Measurements from ENCODE around the gene COL28A1. TPM values are rescaled to one million over a fixed set of nuclear protein-coding genes. Genes with fewer than 3 reads are reported as not detected.

COL28A1 gene
- total RNA-seq, 1 experiment from 2014 or later: 2.2 TPM

DNA sequence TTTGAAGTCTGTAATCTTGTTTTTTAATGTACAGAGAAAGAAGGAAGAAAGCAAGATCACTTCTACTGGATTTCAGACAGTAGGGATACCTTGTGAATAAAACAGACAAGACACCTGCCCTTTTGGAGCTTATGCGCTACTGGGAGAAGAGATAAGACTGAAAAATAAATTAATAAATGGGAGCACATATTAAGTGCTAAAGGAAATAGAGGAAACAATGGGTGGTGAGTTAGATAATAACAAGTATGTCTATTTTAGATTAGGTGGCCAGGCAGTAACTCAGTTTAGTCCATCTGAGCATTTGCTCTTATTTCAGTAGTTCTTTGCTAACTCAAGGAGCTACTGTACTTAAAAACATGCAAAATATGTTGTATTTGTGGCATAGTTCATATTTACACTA is 46.9 kb upstream of the COL28A1 start:
- Histone ChIP-seq H3K4me1 (replicated peaks; ENCODE audit: insufficient read depth) (no peaks in the 10 kb centered on the region), H3K4me2 (no peak overlapping the region), H3K79me2 (ENCODE audit: low read depth) (peaks cover 2% of the 10 kb centered on the region; the same call in 1 of the 2 replicates), H4K20me1 (ENCODE audit: insufficient read depth) (no peaks in the 10 kb centered on the region), H3K9me2 (ENCODE audit: insufficient read depth) (no peaks in the 10 kb centered on the region), H3K27ac (no peak overlapping the region), H2AFZ (no peak overlapping the region), H3K27me3 (ENCODE audit: insufficient read depth, low read depth) (no peaks in the 10 kb centered on the region), H3K9me3 (ENCODE audit: insufficient read depth, low read depth) (no peaks in the 10 kb centered on the region), H3F3A (ENCODE audit: insufficient read depth, low read depth) (no peaks in the 10 kb centered on the region), H3K4me3 (no peak overlapping the region), H3K36me3 (ENCODE audit: low read depth) (peaks cover 24% of the 10 kb centered on the region; the same call in 1 of the 2 replicates)
- BruUV-seq (replicated peaks): no TSS peak
- DNase-seq: no peak
- TF ChIP-seq, protein P1, sequence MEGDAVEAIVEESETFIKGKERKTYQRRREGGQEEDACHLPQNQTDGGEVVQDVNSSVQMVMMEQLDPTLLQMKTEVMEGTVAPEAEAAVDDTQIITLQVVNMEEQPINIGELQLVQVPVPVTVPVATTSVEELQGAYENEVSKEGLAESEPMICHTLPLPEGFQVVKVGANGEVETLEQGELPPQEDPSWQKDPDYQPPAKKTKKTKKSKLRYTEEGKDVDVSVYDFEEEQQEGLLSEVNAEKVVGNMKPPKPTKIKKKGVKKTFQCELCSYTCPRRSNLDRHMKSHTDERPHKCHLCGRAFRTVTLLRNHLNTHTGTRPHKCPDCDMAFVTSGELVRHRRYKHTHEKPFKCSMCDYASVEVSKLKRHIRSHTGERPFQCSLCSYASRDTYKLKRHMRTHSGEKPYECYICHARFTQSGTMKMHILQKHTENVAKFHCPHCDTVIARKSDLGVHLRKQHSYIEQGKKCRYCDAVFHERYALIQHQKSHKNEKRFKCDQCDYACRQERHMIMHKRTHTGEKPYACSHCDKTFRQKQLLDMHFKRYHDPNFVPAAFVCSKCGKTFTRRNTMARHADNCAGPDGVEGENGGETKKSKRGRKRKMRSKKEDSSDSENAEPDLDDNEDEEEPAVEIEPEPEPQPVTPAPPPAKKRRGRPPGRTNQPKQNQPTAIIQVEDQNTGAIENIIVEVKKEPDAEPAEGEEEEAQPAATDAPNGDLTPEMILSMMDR (conservative IDR thresholded peaks at IDR 0.05): no peak
- TF ChIP-seq EZH2 (IDR thresholded peaks at IDR 0.05; ENCODE audit: low read depth): no peak
- ChIA-PET CTCF (no interaction called here), POLR2A (ENCODE audit: unreplicated experiment) (interaction anchor here (0.6 kb wide), 1 partner anchor 744 kb away, joined by 5 read pairs; no protein-coding TSS in a partner anchor)
- intact Hi-C loops (cut with micrococcal nuclease; ENCODE audit: unreplicated experiment): no loop called here

DNA sequence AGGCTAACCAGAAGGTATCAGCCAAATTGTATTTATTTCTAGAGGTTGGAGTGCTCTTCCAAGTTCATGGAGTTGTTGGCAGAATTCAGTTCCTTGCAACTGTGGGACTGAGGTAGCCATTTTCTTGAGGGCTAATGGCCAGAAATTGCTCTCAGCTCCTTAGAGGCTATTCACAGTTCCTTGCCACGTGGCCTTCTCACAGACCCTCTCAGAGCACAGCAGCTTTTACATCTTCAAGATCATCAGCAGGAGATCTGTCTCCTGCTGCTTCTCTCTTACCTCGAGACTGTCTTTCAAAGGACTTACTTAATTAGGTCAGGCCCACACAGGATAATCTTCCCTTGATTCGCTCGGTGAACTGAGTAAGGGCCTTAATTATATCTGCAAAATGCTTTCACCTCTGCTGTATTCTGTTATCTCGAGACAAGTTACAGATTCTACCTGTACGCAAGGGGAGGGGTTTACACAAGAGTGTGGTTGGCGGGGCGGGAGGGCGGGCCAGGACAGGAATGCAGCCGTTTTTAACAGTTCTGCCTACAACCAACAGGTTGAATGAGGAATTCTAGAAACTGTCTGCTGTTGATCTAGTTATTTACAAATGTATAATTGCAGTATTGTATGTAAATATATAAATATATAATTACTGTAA is 46.0 kb upstream of the COL28A1 start:
- Histone ChIP-seq H3K9me2 (ENCODE audit: insufficient read depth) (no peaks in the 10 kb centered on the region), H3K9me3 (ENCODE audit: insufficient read depth, low read depth) (no peaks in the 10 kb centered on the region), H3F3A (ENCODE audit: insufficient read depth, low read depth) (no peaks in the 10 kb centered on the region), H3K27ac (no peak overlapping the region), H4K20me1 (ENCODE audit: insufficient read depth) (no peaks in the 10 kb centered on the region), H2AFZ (no peak overlapping the region), H3K27me3 (ENCODE audit: insufficient read depth, low read depth) (no peaks in the 10 kb centered on the region), H3K79me2 (ENCODE audit: low read depth) (peaks cover 2% of the 10 kb centered on the region; the same call in 1 of the 2 replicates), H3K4me3 (no peak overlapping the region), H3K4me2 (no peak overlapping the region), H3K4me1 (replicated peaks; ENCODE audit: insufficient read depth) (no peaks in the 10 kb centered on the region), H3K36me3 (ENCODE audit: low read depth) (peaks cover 23% of the 10 kb centered on the region; the same call in 1 of the 2 replicates)
- DNase-seq: no peak
- no TSS peak for BruUV-seq (replicated peaks)
- CTCF ChIA-PET: no interaction called here
- intact Hi-C loops (cut with micrococcal nuclease; ENCODE audit: unreplicated experiment): no loop called here
- TF ChIP-seq EZH2 (IDR thresholded peaks at IDR 0.05; ENCODE audit: low read depth): no peak
- TF ChIP-seq, protein P1 (conservative IDR thresholded peaks at IDR 0.05): no peak
- POLR2A ChIA-PET (ENCODE audit: unreplicated experiment): no interaction called here

DNA sequence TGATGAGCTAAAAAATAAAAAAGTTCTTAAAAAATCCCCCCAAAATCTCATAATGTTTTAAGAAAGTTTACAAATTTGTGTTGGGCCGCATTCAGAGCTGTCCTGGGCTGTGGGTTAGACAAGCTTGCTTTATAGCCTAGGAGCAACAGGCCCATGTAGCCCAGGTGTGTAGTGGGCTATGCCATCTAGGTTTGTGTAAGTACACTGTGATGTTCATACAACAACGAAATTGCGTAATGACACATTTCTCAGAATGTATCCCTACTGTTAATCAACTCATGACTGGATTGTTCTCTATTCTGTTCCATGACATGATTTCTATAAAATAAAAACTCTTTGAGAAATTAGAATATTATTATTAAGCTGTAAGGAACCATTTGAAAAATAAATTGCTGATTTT is 44.0 kb upstream of the COL28A1 start:
- no TSS peak for BruUV-seq (replicated peaks)
- Histone ChIP-seq H3K4me1 (replicated peaks; ENCODE audit: insufficient read depth) (no peaks in the 10 kb centered on the region), H3K9me3 (ENCODE audit: insufficient read depth, low read depth) (no peaks in the 10 kb centered on the region), H3K27ac (no peak overlapping the region), H2AFZ (no peak overlapping the region), H3K4me3 (no peak overlapping the region), H3K9me2 (ENCODE audit: insufficient read depth) (no peaks in the 10 kb centered on the region), H3K36me3 (ENCODE audit: low read depth) (peaks cover 23% of the 10 kb centered on the region; the same call in 1 of the 2 replicates), H3K79me2 (ENCODE audit: low read depth) (peaks cover 15% of the 10 kb centered on the region), H4K20me1 (ENCODE audit: insufficient read depth) (no peaks in the 10 kb centered on the region), H3F3A (ENCODE audit: insufficient read depth, low read depth) (no peaks in the 10 kb centered on the region), H3K27me3 (ENCODE audit: insufficient read depth, low read depth) (no peaks in the 10 kb centered on the region), H3K4me2 (no peak overlapping the region)
- intact Hi-C loops (cut with micrococcal nuclease; ENCODE audit: unreplicated experiment): no loop called here
- ChIA-PET POLR2A (ENCODE audit: unreplicated experiment) (interaction anchor here (0.6 to 0.7 kb wide), 2 partner anchors 12 to 48 kb away, joined by 3 to 6 read pairs; no protein-coding TSS in a partner anchor), CTCF (no interaction called here)
- DNase-seq: no peak
- TF ChIP-seq, protein P1 (conservative IDR thresholded peaks at IDR 0.05): no peak
- no peak for TF ChIP-seq EZH2 (IDR thresholded peaks at IDR 0.05; ENCODE audit: low read depth)
